CMK (cell line): ENCODE measurements around the gene INSM1.
"Not testable (repeated sequence)": the region's sequence is repeated elsewhere in the genome, so short reads cannot be mapped to it uniquely, and the experiment has no call there.

ENCODE experiments used
- DNase-seq: peaks from one replicate; pipeline ENCODE4 v3.0.0-alpha.2; 2010; ENCODE audit warnings: low read depth

Gene INSM1

DNA sequence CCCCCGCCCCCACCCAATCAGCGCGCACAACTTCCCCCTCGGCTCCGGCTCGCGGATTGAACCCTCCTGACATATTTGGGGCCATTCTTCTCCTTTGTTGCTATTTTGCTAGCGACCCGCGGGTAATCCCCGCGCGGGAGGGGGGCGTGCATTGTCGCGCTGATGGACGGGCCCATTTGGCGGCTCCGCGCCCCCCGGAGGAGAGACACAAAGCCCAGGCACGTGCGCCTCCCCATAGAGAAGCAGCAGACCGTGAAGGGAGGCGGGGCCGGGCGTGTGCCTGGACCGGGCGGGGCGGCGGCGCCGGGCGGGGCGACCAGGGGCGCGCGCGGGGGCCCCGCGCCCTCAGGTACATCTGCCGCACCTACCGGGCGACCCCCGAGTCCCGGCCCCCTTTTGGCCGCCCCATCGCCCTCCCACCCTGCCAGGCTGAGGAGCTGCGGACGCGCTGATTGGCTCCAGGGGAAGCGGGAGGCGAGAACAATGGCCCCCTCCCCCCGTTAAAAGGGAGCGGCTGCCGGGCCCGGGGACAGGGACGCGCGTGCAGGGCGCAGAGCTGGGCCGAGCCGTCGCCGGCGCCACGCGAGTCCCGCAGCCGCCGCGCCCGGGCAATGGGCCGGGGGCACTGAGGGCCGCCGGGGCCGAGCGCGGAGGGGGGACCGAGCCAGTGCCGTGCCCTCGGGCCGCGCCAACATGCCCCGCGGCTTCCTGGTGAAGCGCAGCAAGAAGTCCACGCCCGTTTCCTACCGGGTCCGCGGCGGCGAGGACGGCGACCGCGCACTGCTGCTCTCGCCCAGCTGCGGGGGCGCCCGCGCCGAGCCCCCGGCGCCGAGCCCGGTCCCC is at the start of gene INSM1:
Gene INSM1 (plus strand): TSS at position 530 of the 843 bp plus-strand sequence. CDS start 164 bp downstream, at position 694.
- no peak for DNase-seq

DNA sequence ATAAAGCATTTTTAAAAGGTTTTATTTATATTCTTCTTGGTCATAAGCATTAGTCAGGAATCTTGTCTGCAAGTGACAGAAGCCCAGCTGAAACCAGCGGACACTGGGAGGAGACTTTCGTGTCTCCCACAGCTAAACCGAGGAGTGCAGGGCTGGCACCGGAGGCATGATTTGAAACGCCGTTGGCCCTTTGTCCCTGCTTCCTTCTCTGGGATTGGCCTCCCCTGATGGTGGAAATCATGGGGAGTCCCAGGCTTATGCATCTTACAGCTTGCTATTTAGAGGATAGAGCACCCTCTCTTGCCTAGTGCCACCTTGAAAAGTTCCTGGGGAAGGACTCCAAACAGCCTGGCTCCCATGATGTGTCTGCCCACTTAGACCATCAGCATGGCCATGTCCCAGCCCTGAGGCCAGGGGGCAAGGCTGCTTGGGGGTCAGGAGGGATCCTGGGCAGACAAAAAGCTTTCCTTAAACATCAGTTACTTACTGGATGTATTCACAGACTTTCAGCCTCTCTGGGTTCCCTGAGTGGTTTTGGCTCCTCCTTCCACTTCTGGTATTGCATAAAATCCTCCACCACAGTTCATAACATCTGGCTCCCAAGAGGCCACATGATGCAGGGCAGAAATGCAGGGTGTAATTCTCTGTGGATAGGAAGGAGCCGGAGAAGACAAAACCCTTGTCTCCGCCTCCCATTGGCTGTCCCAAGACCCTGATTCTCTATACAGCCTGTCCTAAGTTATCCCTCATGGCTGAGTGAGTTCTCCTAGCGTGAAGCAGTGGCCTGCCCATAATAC is 49.3 kb upstream of the INSM1 start:
- DNase-seq: no peak

- DNase-seq: no peak
Observed at GRCh38 chr20:20321134-20321533, 46.8 kb upstream of the INSM1 start.

GRCh38 chr20:20321917-20322316 is 46.0 kb upstream of the INSM1 start:
- DNase-seq: no peak

GRCh38 chr20:20322912-20323311 is 45.0 kb upstream of the INSM1 start:
- no peak for DNase-seq

DNA sequence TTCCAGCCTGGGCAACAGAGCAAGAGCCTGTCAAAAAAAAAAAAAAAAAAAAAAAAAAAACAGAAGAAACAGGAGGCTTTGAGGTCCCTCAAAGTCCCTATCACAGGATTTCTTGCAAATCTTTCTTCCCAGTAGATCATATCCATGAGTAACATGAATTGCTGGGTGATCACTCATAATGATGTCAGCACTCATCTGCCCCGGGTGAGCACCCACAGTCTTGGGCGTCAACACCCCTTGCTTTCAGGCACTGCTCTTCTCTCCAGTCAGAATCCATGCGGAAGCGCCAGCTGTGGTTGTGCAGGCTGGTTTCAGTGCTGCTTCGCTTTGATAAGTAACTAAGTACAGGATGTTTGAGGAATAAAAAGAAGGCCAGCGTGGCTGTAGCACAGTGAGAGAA is 40.2 kb upstream of the INSM1 start:
- DNase-seq: no peak

- DNase-seq: no peak
Observed at GRCh38 chr20:20329564-20329963, 38.3 kb upstream of the INSM1 start.

GRCh38 chr20:20331156-20331555 is 36.7 kb upstream of the INSM1 start:
- no peak for DNase-seq

DNA sequence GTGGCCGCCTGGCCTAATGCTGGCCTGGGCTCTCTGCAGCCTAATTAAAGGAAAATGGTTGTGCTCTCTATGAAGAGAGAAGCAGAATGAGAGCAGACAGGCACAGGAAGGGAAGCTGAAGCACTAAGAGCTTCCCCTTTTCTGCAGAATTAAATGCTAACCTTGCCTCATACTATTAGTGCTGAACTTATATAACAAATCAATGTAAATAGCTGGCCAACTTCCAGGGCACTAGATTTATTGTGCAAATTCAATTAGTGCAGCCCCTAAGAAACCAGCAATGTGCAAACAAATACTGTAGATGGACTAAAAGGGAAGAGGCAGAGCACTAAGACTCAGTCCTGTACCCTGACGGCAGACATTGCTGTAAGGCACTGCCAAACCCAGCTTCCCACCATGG is 36.1 kb upstream of the INSM1 start:
- no peak for DNase-seq

DNA sequence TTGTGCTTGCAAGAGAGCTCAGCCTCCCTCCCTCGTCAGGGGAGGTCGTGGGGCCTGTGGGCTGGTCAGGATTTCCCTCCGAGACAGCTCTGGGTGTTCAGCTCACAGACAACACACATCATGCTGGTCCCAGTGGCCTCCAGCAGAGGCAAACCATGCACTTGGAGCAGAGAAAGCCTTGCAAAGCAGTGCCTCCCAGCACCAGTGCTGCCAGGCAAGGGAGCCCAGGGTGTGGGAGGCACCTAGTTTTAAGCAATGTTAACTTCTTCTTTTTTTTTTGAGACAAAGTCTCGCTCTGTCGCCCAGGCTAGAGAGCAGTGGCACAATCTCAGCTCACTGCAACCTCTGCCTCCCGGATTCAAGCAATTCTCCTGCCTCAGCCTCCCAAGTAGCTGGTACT is 34.0 kb upstream of the INSM1 start:
- DNase-seq: no peak

DNA sequence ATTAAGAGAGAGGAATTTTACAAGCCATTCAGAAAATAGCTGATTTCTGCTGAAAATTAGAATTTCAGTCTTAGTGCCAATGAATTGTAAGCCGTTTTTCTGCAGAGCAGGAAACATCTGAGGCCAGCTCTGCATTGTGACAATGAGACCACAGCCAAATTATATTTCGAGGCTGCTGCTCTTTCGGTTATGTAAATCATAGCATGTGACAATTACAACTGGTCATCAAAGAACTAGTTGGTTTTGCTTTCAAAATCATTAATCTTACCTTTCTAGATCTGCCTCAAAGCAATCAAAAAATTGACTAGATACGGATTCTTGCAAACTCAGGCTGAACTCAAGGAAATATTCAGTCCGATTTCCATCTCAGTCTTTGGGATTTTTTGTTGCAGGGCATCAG is 33.4 kb upstream of the INSM1 start:
- no peak for DNase-seq

GRCh38 chr20:20338133-20338730 is 29.7 kb upstream of the INSM1 start:
- DNase-seq: no peak

DNA sequence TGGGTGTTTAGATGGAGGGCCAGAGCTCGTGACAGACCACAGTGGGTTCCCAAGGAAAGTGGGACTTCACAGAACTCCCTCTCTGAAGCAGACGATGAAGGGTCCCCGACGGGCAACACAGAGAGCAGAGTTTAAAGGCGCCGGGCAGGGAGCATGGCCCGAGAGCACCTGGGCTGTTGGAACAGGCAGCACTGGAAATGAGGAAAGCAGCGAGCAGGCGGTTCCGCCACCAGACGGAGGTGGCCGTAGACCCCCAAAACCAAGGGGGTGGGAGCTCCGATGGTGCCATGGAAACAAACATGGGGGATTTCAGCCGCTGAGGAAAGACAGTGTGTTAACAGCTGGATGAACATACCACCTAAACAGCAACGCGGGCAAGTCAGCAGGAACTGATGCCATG is 27.5 kb upstream of the INSM1 start:
- DNase-seq: no peak

DNA sequence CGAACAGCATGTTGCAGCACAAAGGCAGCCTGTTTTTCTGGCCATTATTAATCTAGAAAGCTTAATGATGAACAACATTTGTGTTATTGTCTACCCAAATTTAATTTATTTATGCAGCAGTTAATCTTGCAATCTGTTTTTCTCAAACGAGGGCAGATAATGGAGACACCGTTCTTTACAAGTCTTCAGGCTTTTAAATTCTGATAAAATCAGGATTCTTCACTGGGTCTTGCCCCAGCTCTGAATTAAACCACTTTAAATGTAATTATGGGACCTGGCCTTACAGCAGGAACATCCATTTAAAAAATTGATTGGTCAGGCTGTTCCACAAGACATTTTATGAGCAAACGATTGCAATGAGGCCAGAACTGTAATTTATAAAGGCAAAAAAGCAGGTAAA is 26.5 kb upstream of the INSM1 start:
- DNase-seq: no peak

- no peak for DNase-seq
Observed at GRCh38 chr20:20342066-20342465, 25.8 kb upstream of the INSM1 start.

GRCh38 chr20:20343932-20344331 is 24.0 kb upstream of the INSM1 start:
- no peak for DNase-seq

DNA sequence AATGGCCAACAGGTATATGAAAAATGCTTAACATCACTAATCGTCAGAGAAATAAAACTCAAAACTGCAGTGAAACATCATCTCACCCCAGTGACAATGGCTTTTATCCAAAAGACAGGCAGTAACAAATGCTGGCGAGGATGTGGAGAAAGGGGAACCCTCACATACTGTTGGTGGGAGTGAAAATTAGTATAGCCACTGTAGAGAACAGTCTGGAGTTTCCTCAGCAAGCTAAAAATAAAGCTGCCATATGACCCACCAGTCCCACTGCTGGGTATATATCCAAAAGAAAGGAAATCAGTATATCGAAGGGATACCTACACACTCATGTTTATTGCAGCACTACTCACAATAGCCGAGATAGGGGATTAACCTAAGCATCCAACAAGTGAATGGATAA is 23.4 kb upstream of the INSM1 start:
- DNase-seq: no peak

- no peak for DNase-seq
Observed at GRCh38 chr20:20353576-20353975, 14.3 kb upstream of the INSM1 start.

GRCh38 chr20:20355503-20355902 is 12.4 kb upstream of the INSM1 start:
- DNase-seq: not testable (repeated sequence)

DNA sequence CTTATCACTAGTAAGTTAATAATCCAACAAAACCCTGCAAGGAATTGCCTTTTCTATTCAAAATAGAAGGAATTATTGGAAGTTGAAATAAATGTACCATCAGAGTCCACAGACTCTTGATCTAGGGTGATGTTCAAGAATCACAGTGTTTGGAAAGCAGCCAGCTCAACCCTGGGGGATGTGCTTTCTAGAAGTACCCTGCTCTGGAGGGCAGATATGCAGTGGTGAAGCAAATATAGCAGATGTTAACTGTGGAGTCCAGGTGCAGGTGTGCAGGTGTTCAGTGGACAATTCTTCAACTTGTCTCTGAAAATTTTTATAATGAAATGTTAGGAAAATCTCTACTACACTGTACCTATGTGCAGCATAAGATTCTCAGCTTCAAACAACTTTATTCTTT is 9.1 kb upstream of the INSM1 start:
- DNase-seq: no peak

- DNase-seq: no peak
Observed at GRCh38 chr20:20359628-20360027, 8.3 kb upstream of the INSM1 start.

- peak; percentile 12 for DNase-seq
Observed at GRCh38 chr20:20360464-20360863, 7.4 kb upstream of the INSM1 start.
